ENCODE measurements around the gene SDK1. TPM values are rescaled to one million over a fixed set of nuclear protein-coding genes. Genes with fewer than 3 reads are reported as not detected.

SDK1 gene
- total RNA-seq, 2 donors from 2014 or later = 19.8 to 32.4 TPM

DNA sequence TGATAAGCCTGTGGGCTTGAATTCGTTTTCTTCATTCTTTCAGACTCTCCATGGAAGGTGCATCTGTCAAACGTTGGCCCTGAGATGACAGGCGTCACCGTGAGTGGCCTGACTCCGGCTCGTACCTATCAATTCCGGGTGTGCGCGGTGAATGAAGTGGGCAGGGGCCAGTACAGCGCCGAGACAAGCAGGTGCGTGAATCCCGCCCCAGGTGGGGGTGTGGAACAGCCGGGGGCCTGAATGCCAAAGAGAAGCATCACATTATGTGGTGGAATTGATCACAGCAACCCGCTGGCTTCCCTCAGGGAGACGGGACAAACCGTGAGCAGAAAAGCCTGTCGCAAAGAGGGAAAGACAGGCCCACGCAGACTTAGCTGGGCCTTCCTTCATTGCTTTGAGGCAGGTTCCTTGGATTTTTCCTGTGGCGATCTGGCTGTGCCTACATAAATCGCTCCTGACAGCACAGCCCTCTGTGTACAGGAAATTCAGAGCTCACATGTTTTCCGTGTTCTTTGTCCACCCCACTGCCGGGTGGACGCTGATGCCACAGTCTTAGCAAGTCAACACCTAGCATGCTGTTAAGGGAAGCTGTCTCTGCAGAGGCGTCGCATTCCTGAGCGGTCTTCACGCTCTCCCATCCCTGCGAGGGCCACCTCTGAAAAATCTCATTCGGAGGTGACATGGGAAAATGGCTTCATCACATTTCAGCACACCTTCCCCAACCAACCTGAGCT is 710.0 kb downstream of the SDK1 start:
- ATAC-seq (no peak), DNase-seq (no peak)
- H3K27me3 ChIP-seq = no peaks in the 10 kb centered on the region
- H3K4me1 ChIP-seq = no peaks in the 10 kb centered on the region
- intact Hi-C loops (cut with DNase I) = no loop called here
- H3K4me3 ChIP-seq = no peak overlapping the region
- no peaks in the 10 kb centered on the region for H3K36me3 ChIP-seq (replicated peaks in 1 of 2; ENCODE audit: insufficient read depth in 1 of 2, low read depth in 2 of 2)
- TF ChIP-seq, protein P1, sequence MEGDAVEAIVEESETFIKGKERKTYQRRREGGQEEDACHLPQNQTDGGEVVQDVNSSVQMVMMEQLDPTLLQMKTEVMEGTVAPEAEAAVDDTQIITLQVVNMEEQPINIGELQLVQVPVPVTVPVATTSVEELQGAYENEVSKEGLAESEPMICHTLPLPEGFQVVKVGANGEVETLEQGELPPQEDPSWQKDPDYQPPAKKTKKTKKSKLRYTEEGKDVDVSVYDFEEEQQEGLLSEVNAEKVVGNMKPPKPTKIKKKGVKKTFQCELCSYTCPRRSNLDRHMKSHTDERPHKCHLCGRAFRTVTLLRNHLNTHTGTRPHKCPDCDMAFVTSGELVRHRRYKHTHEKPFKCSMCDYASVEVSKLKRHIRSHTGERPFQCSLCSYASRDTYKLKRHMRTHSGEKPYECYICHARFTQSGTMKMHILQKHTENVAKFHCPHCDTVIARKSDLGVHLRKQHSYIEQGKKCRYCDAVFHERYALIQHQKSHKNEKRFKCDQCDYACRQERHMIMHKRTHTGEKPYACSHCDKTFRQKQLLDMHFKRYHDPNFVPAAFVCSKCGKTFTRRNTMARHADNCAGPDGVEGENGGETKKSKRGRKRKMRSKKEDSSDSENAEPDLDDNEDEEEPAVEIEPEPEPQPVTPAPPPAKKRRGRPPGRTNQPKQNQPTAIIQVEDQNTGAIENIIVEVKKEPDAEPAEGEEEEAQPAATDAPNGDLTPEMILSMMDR (IDR thresholded peaks at IDR 0.05) = no peak
- no peak for TF ChIP-seq POLR2A (IDR thresholded peaks at IDR 0.05)
- H3K27ac ChIP-seq = no peak overlapping the region
- no peaks in the 10 kb centered on the region for H3K9me3 ChIP-seq
- WGBS, 2 donors = 74 to 82% methylated on average over 30 of the region's 30 CpGs

DNA sequence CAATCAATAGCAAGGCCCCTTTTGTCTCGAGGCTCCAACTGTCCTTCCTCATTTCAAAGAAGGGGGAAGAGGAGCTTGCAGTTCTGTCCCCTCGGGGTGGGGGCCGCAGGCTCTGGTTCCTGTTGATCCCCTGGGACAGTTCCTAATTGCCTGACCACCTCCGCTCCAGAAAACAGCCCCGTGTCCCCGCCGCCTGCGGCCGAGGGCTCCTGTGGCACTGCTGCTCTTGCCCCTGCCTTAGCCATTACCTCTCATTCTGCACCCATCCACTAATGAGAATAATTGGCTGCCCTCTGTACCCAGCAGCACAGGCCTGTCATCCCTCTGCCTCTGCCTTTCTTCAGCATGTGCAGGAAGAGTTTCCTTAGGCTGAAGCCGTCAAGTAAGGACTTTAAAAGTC is 712.7 kb downstream of the SDK1 start:
- Histone ChIP-seq H3K4me1 (no peaks in the 10 kb centered on the region), H3K27me3 (no peaks in the 10 kb centered on the region), H3K27ac (no peak overlapping the region), H3K36me3 (replicated peaks in 1 of 2; ENCODE audit: insufficient read depth in 1 of 2, low read depth in 2 of 2) (peaks cover 0 to 3% of the 10 kb centered on the region in 2 donors), H3K4me3 (no peak overlapping the region), H3K9me3 (no peaks in the 10 kb centered on the region)
- 78 to 95% methylated on average over 8 to 10 of the region's 10 CpGs for WGBS, 2 donors
- DNase-seq (no peak), ATAC-seq (no peak)
- intact Hi-C loops (cut with DNase I) = no loop called here
- TF ChIP-seq, protein P1 (IDR thresholded peaks at IDR 0.05) = no peak
- no peak for TF ChIP-seq POLR2A (IDR thresholded peaks at IDR 0.05)

DNA sequence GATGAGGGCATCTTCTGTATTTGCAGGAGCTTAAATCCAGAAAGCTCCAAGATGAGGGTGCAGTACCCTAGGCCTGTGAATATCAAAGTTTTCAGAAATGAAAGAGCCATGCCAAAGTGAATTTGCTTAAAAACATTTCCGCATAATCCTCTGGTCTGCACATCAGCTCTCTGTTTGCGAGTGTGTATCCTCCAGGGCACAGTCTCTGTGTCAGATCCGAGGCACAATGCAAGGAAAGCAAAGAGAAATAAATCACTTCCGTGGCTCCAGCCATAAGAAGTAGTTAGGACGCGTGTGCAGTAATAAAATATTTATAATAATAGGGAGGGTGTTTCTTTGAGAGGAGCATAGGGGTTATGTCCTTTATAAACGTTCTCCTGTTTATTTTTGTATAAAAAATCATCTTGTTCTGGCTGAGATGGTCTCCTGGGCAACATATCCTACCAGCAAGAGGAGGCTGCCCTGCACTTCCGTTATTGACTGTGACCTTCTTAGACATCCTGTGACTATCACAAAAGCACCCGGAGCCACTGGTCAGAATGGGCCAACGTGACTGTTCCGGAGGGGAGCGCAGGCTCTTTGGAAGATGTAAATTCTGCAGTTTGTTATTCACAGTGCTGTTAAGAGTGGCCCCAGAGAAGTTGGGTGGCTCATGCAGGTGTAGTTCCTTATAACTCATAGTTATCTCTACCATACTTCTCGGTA is 713.4 kb downstream of the SDK1 start:
- intact Hi-C loops (cut with DNase I) = no loop called here
- ATAC-seq (no peak), DNase-seq (no peak)
- H3K36me3 ChIP-seq (replicated peaks in 1 of 2; ENCODE audit: insufficient read depth in 1 of 2, low read depth in 2 of 2) = peaks cover 0 to 3% of the 10 kb centered on the region in 2 donors
- TF ChIP-seq POLR2A (IDR thresholded peaks at IDR 0.05) = no peak
- TF ChIP-seq, protein P1 (IDR thresholded peaks at IDR 0.05) = no peak
- no peaks in the 10 kb centered on the region for H3K27me3 ChIP-seq
- H3K27ac ChIP-seq = no peak overlapping the region
- H3K4me1 ChIP-seq = no peaks in the 10 kb centered on the region
- H3K9me3 ChIP-seq = no peaks in the 10 kb centered on the region
- WGBS, 2 donors = 81 to 90% methylated on average over 13 of the region's 13 CpGs
- no peak overlapping the region for H3K4me3 ChIP-seq

DNA sequence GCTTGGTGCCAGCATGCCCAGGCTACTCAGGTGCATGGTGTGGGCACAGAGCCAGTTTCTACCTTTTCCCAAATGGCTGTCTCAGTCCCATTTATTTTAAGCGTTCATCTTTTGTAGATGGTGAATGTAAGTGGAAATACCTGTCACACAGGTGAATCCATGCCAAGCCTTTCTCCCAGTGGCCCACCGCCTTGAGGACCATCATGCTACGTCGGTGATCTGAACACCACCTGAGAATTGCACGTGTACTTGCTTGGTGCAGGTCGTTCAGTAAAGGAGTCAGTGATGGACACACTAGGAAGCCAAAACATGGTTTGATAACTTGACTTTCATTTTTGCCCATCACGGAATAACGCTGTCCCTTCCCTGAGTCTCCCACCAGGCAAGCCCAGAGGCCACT is 714.3 kb downstream of the SDK1 start:
- intact Hi-C loops (cut with DNase I) = no loop called here
- no peak for ATAC-seq
- no peak for TF ChIP-seq POLR2A (IDR thresholded peaks at IDR 0.05)
- Histone ChIP-seq H3K4me1 (no peaks in the 10 kb centered on the region), H3K4me3 (no peak overlapping the region), H3K9me3 (no peaks in the 10 kb centered on the region), H3K27me3 (no peaks in the 10 kb centered on the region), H3K27ac (no peak overlapping the region), H3K36me3 (replicated peaks in 1 of 2; ENCODE audit: insufficient read depth in 1 of 2, low read depth in 2 of 2) (peaks cover 0 to 3% of the 10 kb centered on the region in 2 donors)
- DNase-seq = no peak
- WGBS, 2 donors = 90 to 96% methylated on average over 8 of the region's 8 CpGs

DNA sequence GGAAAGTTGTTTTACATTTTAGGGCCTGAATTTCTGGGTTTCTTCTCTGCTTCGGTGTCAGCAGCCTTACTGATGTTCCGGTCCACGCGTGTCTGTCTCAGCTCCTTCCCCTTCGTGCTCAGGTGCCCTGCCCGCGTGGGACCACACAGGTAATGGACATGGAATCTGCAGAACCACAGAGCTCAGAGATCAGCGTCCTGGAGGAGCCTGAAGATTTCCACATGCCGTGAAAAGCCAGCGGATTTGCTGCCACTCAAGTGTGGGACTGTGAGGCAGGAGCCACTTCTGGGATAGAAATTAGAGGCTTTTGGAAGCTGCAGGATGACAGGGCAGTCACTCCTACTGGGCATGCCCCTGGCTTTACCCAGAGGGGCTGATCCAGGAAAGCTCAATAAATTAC is 714.9 kb downstream of the SDK1 start:
- WGBS, 2 donors = 89 to 97% methylated on average over 10 of the region's 10 CpGs
- TF ChIP-seq POLR2A (IDR thresholded peaks at IDR 0.05) = no peak
- TF ChIP-seq, protein P1 (IDR thresholded peaks at IDR 0.05) = no peak
- intact Hi-C loops (cut with DNase I) = no loop called here
- no peaks in the 10 kb centered on the region for H3K9me3 ChIP-seq
- H3K4me3 ChIP-seq = no peak overlapping the region
- ATAC-seq (no peak), DNase-seq (no peak)
- peaks cover 0 to 3% of the 10 kb centered on the region in 2 donors for H3K36me3 ChIP-seq (replicated peaks in 1 of 2; ENCODE audit: insufficient read depth in 1 of 2, low read depth in 2 of 2)
- H3K27ac ChIP-seq = no peak overlapping the region
- no peaks in the 10 kb centered on the region for H3K27me3 ChIP-seq
- no peaks in the 10 kb centered on the region for H3K4me1 ChIP-seq

All from body of pancreas (tissue), 4 donors.